Measurements from ENCODE around the gene CCRL2. TPM values are rescaled to one million over a fixed set of nuclear protein-coding genes. Genes with fewer than 3 reads are reported as not detected.
A peak's percentile ranks its signal among the peaks of the same experiment; 100 is the strongest.

The CCRL2 gene
- total and polyA plus RNA-seq, 2 donors (not counting 1 experiment from before 2014, with no cell fraction given), result 2.6 to 3.3 TPM

GRCh38 chr3:46383211-46383950 lies 23.7 kb upstream of the CCRL2 start:
- Histone ChIP-seq H3K4me1 (ENCODE audit: control insufficient read depth in 2 of 2, insufficient read depth in 2 of 2, low read length in 2 of 2) (peaks cover 48 to 57% of the 10 kb centered on the region in 2 donors), H3K27ac (ENCODE audit: low read length in 2 of 2) (peak overlapping the region; percentile 61 to 76), H3K79me2 (ENCODE audit: control insufficient read depth, insufficient read depth, low read length) (no peaks in the 10 kb centered on the region), H3K27me3 (replicated peaks in 1 of 4; ENCODE audit: control extremely low read depth in 1 of 4, control insufficient read depth in 3 of 4, insufficient read depth in 4 of 4, low read length in 3 of 4) (no peaks in the 10 kb centered on the region), H4K20me1 (ENCODE audit: control insufficient read depth, insufficient read depth, low read length, poor library complexity, severe bottlenecking) (no peaks in the 10 kb centered on the region), H2AFZ (ENCODE audit: insufficient read depth, low read depth, low read length, poor library complexity, severe bottlenecking) (peak overlapping the region; percentile 77), H3K9me3 (ENCODE audit: control extremely low read depth in 1 of 3, control insufficient read depth in 2 of 3, insufficient read depth in 1 of 3, low read length in 2 of 3) (no peaks in the 10 kb centered on the region), H3K4me3 (ENCODE audit: control extremely low read depth in 1 of 5, extremely low read depth in 1 of 5, insufficient read depth in 1 of 5, low read depth in 2 of 5, low read length in 4 of 5) (peak overlapping the region; percentile 4 to 51 (median 25)), H3K9ac (ENCODE audit: low read length) (peak overlapping the region; percentile 47), H3K4me2 (replicated peaks; ENCODE audit: low read depth, low read length, poor library complexity, severe bottlenecking) (peak overlapping the region; percentile 74), H3K36me3 (replicated peaks in 1 of 2; ENCODE audit: control extremely low read depth in 1 of 2, control insufficient read depth in 1 of 2, extremely low read depth in 1 of 2, insufficient read depth in 2 of 2, low read length in 1 of 2) (no peaks in the 10 kb centered on the region)
- Mint-ChIP-seq H3K27me3 (no peaks in the 10 kb centered on the region), H3K4me1 (peaks cover 56% of the 10 kb centered on the region), H3K4me3 (peak overlapping the region; percentile 74), H3K9me3 (ENCODE audit: insufficient read depth) (no peaks in the 10 kb centered on the region), H3K27ac (peak overlapping the region; percentile 88)
- WGBS (ENCODE audit: insufficient coverage), result no CpG with 5 or more reads among the region's 6 CpGs
- intact Hi-C loops (cut with micrococcal nuclease), result loop anchor here (1.0 kb wide), 1 partner anchor 156 kb away; no protein-coding TSS in a partner anchor
- DNase-seq (peak; percentile 60), ATAC-seq (ENCODE audit: low read depth) (peak; percentile 81)
- CTCF ChIA-PET, result interaction anchor here (0.7 to 6.0 kb wide), 21 partner anchors 9 to 445 kb away, joined by 3 to 31 read pairs (median 4); partner anchors contain the start of genes CCR2, CCR5, CCR5AS and CCRL2
- POLR2A ChIA-PET, result interaction anchor here (0.5 to 2.0 kb wide), 3 partner anchors 14 to 76 kb away, joined by 3 to 7 read pairs (median 6); partner anchors contain the start of genes CCR5AS and CCRL2
- TF ChIP-seq CTCF (IDR thresholded peaks at IDR 0.05), result no peak
- TF ChIP-seq EZH2 (IDR thresholded peaks at IDR 0.05; ENCODE audit: borderline replicate concordance, insufficient read depth, low read depth, low read length, poor library complexity, severe bottlenecking), result no peak

- peak; percentile 32 for ATAC-seq (ENCODE audit: low read depth)
- Histone ChIP-seq H3K4me3 (ENCODE audit: control extremely low read depth in 1 of 5, extremely low read depth in 1 of 5, insufficient read depth in 1 of 5, low read depth in 2 of 5, low read length in 4 of 5) (peak overlapping the region in 4 of 5 experiments; percentile 19 to 51 (median 30)), H3K27me3 (replicated peaks in 1 of 4; ENCODE audit: control extremely low read depth in 1 of 4, control insufficient read depth in 3 of 4, insufficient read depth in 4 of 4, low read length in 3 of 4) (no peaks in the 10 kb centered on the region), H3K27ac (ENCODE audit: low read length in 2 of 2) (peak overlapping the region; percentile 20 to 76), H3K4me1 (ENCODE audit: control insufficient read depth in 2 of 2, insufficient read depth in 2 of 2, low read length in 2 of 2) (peaks cover 48 to 57% of the 10 kb centered on the region in 2 donors), H4K20me1 (ENCODE audit: control insufficient read depth, insufficient read depth, low read length, poor library complexity, severe bottlenecking) (no peaks in the 10 kb centered on the region), H3K9ac (ENCODE audit: low read length) (peak overlapping the region; percentile 47), H3K4me2 (replicated peaks; ENCODE audit: low read depth, low read length, poor library complexity, severe bottlenecking) (peak overlapping the region; percentile 74), H3K9me3 (ENCODE audit: control extremely low read depth in 1 of 3, control insufficient read depth in 2 of 3, insufficient read depth in 1 of 3, low read length in 2 of 3) (no peaks in the 10 kb centered on the region), H2AFZ (ENCODE audit: insufficient read depth, low read depth, low read length, poor library complexity, severe bottlenecking) (peak overlapping the region; percentile 77), H3K79me2 (ENCODE audit: control insufficient read depth, insufficient read depth, low read length) (no peaks in the 10 kb centered on the region), H3K36me3 (replicated peaks in 1 of 2; ENCODE audit: control extremely low read depth in 1 of 2, control insufficient read depth in 1 of 2, extremely low read depth in 1 of 2, insufficient read depth in 2 of 2, low read length in 1 of 2) (no peaks in the 10 kb centered on the region)
- no peaks in the 10 kb centered on the region for H3K27me3 Mint-ChIP-seq
- CTCF ChIA-PET, result interaction anchor here (1.0 to 6.0 kb wide), 19 partner anchors 9 to 445 kb away, joined by 3 to 31 read pairs (median 4); partner anchors contain the start of genes CCR2, CCR5, CCR5AS and CCRL2
- H3K4me1 Mint-ChIP-seq, result peaks cover 54% of the 10 kb centered on the region
- no peak for TF ChIP-seq CTCF (IDR thresholded peaks at IDR 0.05)
- TF ChIP-seq EZH2 (IDR thresholded peaks at IDR 0.05; ENCODE audit: borderline replicate concordance, insufficient read depth, low read depth, low read length, poor library complexity, severe bottlenecking), result no peak
- intact Hi-C loops (cut with micrococcal nuclease), result loop anchor here (1.0 kb wide), 1 partner anchor 155 kb away; no protein-coding TSS in a partner anchor
- POLR2A ChIA-PET, result interaction anchor here (0.5 to 2.0 kb wide), 3 partner anchors 15 to 77 kb away, joined by 3 to 7 read pairs (median 6); partner anchors contain the start of genes CCR5AS and CCRL2
- H3K4me3 Mint-ChIP-seq, result peak overlapping the region; percentile 74
- H3K27ac Mint-ChIP-seq, result peak overlapping the region; percentile 88
- H3K9me3 Mint-ChIP-seq (ENCODE audit: insufficient read depth), result no peaks in the 10 kb centered on the region
- no peak for DNase-seq
- WGBS (ENCODE audit: insufficient coverage), result 0% methylated on average over 1 of the region's 5 CpGs
Observed at GRCh38 chr3:46383951-46384330, 23.1 kb upstream of the CCRL2 start.

All from B cell (primary cell).